ENCODE measurements around the gene CBLN3. TPM values are rescaled to one million over a fixed set of nuclear protein-coding genes. Genes with fewer than 3 reads are reported as not detected.

Gene CBLN3
- total RNA-seq, 1 experiment from 2014 or later: 2.0 TPM

- TF ChIP-seq ZBTB33 (IDR thresholded peaks at IDR 0.05; ENCODE audit: extremely low read depth, insufficient replicate concordance, low read length): no peak
Observed at GRCh38 chr14:24389226-24389848, 40.1 kb downstream of the CBLN3 start (continued).

GRCh38 chr14:24388474-24389179 lies 40.8 kb downstream of the CBLN3 start:
- POLR2A ChIA-PET: no interaction called here
- peaks cover 17 to 21% of the 10 kb centered on the region in 2 experiments for H3K4me1 ChIP-seq (ENCODE audit: control insufficient read depth in 1 of 2, insufficient read depth in 2 of 2, low read length in 2 of 2)
- TF ChIP-seq ZBTB33 (IDR thresholded peaks at IDR 0.05; ENCODE audit: extremely low read depth, insufficient replicate concordance, low read length): no peak
- no peak for TF ChIP-seq YY1 (IDR thresholded peaks at IDR 0.05; ENCODE audit: extremely low read depth, insufficient replicate concordance, low read depth, low read length)
- TF ChIP-seq CEBPB (IDR thresholded peaks at IDR 0.05; ENCODE audit: low read depth): no peak
- TF ChIP-seq CTCF (IDR thresholded peaks at IDR 0.05 in 2 of 3, conservative IDR thresholded peaks at IDR 0.05 in 1 of 3; ENCODE audit: borderline replicate concordance in 1 of 3, insufficient read depth in 1 of 3, low read depth in 2 of 3, low read length in 2 of 3): no peak
- no peak for TF ChIP-seq FOSL1 (IDR thresholded peaks at IDR 0.05; ENCODE audit: low read depth)
- TF ChIP-seq EZH2 (IDR thresholded peaks at IDR 0.05): no peak
- TF ChIP-seq ATF3 (IDR thresholded peaks at IDR 0.05): no peak
- no peak for TF ChIP-seq ELF1 (IDR thresholded peaks at IDR 0.05; ENCODE audit: borderline replicate concordance, low read depth)
- TF ChIP-seq RAD21 (IDR thresholded peaks at IDR 0.05; ENCODE audit: low read depth): no peak
- no peak for TF ChIP-seq CBX3 (IDR thresholded peaks at IDR 0.05; ENCODE audit: low read depth)
- no peak for TF ChIP-seq EGR1 (IDR thresholded peaks at IDR 0.05; ENCODE audit: low read depth)
- no peak for TF ChIP-seq MAX (IDR thresholded peaks at IDR 0.05)
- no peak for TF ChIP-seq SRF (IDR thresholded peaks at IDR 0.05; ENCODE audit: low read depth)
- no peak for TF ChIP-seq EZH2phosphoT487 (IDR thresholded peaks at IDR 0.05; ENCODE audit: borderline replicate concordance)
- TF ChIP-seq ZFX (IDR thresholded peaks at IDR 0.05): no peak
- TF ChIP-seq TCF7L2 (IDR thresholded peaks at IDR 0.05; ENCODE audit: borderline replicate concordance, extremely low read depth, insufficient read depth, insufficient read length): no peak
- TF ChIP-seq ZNF274 (IDR thresholded peaks at IDR 0.05; ENCODE audit: low read depth, low read length): no peak

More at GRCh38 chr14:24388474-24389179, 40.8 kb downstream of the CBLN3 start:
- Histone ChIP-seq H3K27ac (ENCODE audit: low read depth, low read length) (no peak overlapping the region), H3K4me2 (ENCODE audit: low read length) (no peak overlapping the region), H2AFZ (ENCODE audit: low read depth, low read length, poor library complexity, severe bottlenecking) (no peak overlapping the region), H3K27me3 (ENCODE audit: insufficient read depth, low read length) (no peaks in the 10 kb centered on the region), H3K9me3 (ENCODE audit: control insufficient read depth in 1 of 2, insufficient read depth in 1 of 2, low read depth in 1 of 2, low read length in 2 of 2) (no peaks in the 10 kb centered on the region), H3K4me3 (replicated peaks in 1 of 2; ENCODE audit: low read depth in 1 of 2, low read length in 2 of 2) (no peak overlapping the region), H3K36me3 (ENCODE audit: control insufficient read depth in 1 of 2, insufficient read depth in 2 of 2, low read length in 2 of 2) (no peaks in the 10 kb centered on the region), H3K9me2 (ENCODE audit: insufficient read depth) (no peaks in the 10 kb centered on the region), H3K79me2 (ENCODE audit: insufficient read depth, low read length) (no peaks in the 10 kb centered on the region), H3K9ac (ENCODE audit: low read length) (no peak overlapping the region), H4K20me1 (ENCODE audit: insufficient read depth) (no peaks in the 10 kb centered on the region)
- RAD21 ChIA-PET (ENCODE audit: low non-redundant PET in 1 of 2, low total read pairs in 2 of 2, uncharacterized antibody in 2 of 2, unreplicated experiment in 2 of 2): no interaction called here
- BruUV-seq (replicated peaks): no TSS peak
- ATAC-seq (no peak), DNase-seq (ENCODE audit: low read depth, low spot score) (no peak)
- CTCF ChIA-PET: interaction anchor here (1.1 kb wide), 1 partner anchor 43 kb away, joined by 3 read pairs; no protein-coding TSS in a partner anchor
- intact Hi-C loops (cut with micrococcal nuclease): no loop called here
